ENCODE results near the gene SLC22A4. TPM values are rescaled to one million over a fixed set of nuclear protein-coding genes. Genes with fewer than 3 reads are reported as not detected.

Gene SLC22A4
- total RNA-seq, 1 experiment from 2014 or later: 0.72 TPM

DNA sequence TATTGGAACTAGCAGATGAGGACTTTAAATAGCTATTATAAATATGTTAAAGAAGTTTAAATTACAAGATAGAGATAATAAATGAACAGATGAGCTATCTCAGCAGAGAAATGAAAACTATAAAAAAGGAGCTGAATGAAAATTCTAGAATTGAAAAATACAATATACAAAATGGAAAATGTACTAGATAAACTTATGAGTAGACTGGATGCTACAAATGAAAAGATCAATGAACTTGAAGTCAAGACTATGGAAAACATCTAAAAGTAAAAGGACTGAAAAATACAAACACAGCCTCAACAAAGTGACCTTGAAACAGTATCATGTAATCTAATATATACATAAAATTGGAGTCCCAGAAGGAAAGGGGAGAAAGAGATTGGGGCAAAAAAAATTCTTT is 47.4 kb upstream of the SLC22A4 start:
- peaks cover 5 to 13% (median 6%) of the 10 kb centered on the region in 3 experiments for H3K36me3 Mint-ChIP-seq (ENCODE audit: insufficient read depth in 1 of 3, low read depth in 3 of 3)
- H3K23ac ChIP-seq (ENCODE audit: insufficient read length, low read depth, low read length): no peak overlapping the region
- H2BK5ac ChIP-seq (ENCODE audit: insufficient read length, low read length): no peak overlapping the region
- H2BK20ac ChIP-seq (ENCODE audit: low read depth, low read length, poor library complexity, severe bottlenecking): no peak overlapping the region
- no peak overlapping the region for H3K27ac Mint-ChIP-seq
- no peak overlapping the region for H4K5ac ChIP-seq (ENCODE audit: insufficient read length, low read depth, low read length)
- no peaks in the 10 kb centered on the region for H3K79me1 ChIP-seq (ENCODE audit: insufficient read depth, low read depth, low read length, poor library complexity, severe bottlenecking)
- H4K8ac ChIP-seq (replicated peaks; ENCODE audit: insufficient read length, low read depth, low read length): no peak overlapping the region
- H2AFZ ChIP-seq (ENCODE audit: low read length): no peak overlapping the region
- H3K4me1 ChIP-seq (ENCODE audit: insufficient read depth, low read length): peaks cover 4% of the 10 kb centered on the region; the same call in 1 of the 2 replicates
- TF ChIP-seq, protein P1, sequence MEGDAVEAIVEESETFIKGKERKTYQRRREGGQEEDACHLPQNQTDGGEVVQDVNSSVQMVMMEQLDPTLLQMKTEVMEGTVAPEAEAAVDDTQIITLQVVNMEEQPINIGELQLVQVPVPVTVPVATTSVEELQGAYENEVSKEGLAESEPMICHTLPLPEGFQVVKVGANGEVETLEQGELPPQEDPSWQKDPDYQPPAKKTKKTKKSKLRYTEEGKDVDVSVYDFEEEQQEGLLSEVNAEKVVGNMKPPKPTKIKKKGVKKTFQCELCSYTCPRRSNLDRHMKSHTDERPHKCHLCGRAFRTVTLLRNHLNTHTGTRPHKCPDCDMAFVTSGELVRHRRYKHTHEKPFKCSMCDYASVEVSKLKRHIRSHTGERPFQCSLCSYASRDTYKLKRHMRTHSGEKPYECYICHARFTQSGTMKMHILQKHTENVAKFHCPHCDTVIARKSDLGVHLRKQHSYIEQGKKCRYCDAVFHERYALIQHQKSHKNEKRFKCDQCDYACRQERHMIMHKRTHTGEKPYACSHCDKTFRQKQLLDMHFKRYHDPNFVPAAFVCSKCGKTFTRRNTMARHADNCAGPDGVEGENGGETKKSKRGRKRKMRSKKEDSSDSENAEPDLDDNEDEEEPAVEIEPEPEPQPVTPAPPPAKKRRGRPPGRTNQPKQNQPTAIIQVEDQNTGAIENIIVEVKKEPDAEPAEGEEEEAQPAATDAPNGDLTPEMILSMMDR (conservative IDR thresholded peaks at IDR 0.05): no peak
- no peak overlapping the region for H3T11ph ChIP-seq (ENCODE audit: low read length)
- no peak overlapping the region for H3K4me3 Mint-ChIP-seq
- no peaks in the 10 kb centered on the region for H3K79me2 ChIP-seq (ENCODE audit: insufficient read depth, low read length)
- peaks cover 14 to 20% of the 10 kb centered on the region in 2 experiments for H3K9me3 Mint-ChIP-seq
- no peak overlapping the region for H3K27ac ChIP-seq (ENCODE audit: insufficient read length, low read depth, low read length)
- H3K14ac ChIP-seq (ENCODE audit: insufficient read depth, low read length): no peak overlapping the region
- no peak overlapping the region for H3K18ac ChIP-seq (ENCODE audit: insufficient read length, low read depth, low read length)
- no peak overlapping the region for H3K9ac ChIP-seq (ENCODE audit: extremely low read depth, insufficient read length, low read length)
- H3K9me3 ChIP-seq (ENCODE audit: control insufficient read depth, low read depth, low read length): no peaks in the 10 kb centered on the region
- no peaks in the 10 kb centered on the region for H3K23me2 ChIP-seq (ENCODE audit: insufficient read length, low read depth, low read length, poor library complexity, severe bottlenecking)
- no peaks in the 10 kb centered on the region for H4K20me1 ChIP-seq (ENCODE audit: control insufficient read depth, insufficient read depth, insufficient read length)
- no peak overlapping the region for H2BK120ac ChIP-seq (ENCODE audit: low read depth, low read length, poor library complexity, severe bottlenecking)
- no peak overlapping the region for H3K4ac ChIP-seq (ENCODE audit: low read depth, low read length)
- no peak overlapping the region for H2AK5ac ChIP-seq (ENCODE audit: insufficient read length, low read length)
- peaks cover 2% of the 10 kb centered on the region for H3K27me3 Mint-ChIP-seq (ENCODE audit: low read depth)
- no peak for DNase-seq
- no peak overlapping the region for H4K91ac ChIP-seq (ENCODE audit: insufficient read length, low read depth, low read length)
- H3K27me3 ChIP-seq (ENCODE audit: insufficient read depth, low read length): no peaks in the 10 kb centered on the region
- no peak overlapping the region for H3K56ac ChIP-seq (ENCODE audit: insufficient read length, low read depth, low read length)
- no peak overlapping the region for H2BK15ac ChIP-seq (ENCODE audit: low read depth, low read length)
- H2BK12ac ChIP-seq (ENCODE audit: insufficient read length, low read depth, low read length): no peak overlapping the region
- peaks cover 12% of the 10 kb centered on the region in 2 experiments for H3K4me1 Mint-ChIP-seq
- H3K4me2 ChIP-seq (ENCODE audit: insufficient read depth, insufficient read length, low read length): no peak overlapping the region

All from H9 (cell line).